Fibroblast of pulmonary artery (primary cell): ENCODE measurements around the gene CCL27.

Experiments used
- DNase-seq: peaks from one replicate; pipeline ENCODE4 v3.0.0-alpha.2; 2010; ENCODE audit warnings: low read depth
- H3K4me3 ChIP-seq: replicated peaks from 2 replicates; pipeline ENCODE4 v1.5.1; 2011; ENCODE audit warnings: low read depth, mild to moderate bottlenecking, control low read depth, low read length, moderate library complexity
- TF ChIP-seq, protein P1 (sequence below): IDR thresholded peaks from 2 replicates; pipeline ENCODE4 v1.5.1; 2011; ENCODE audit warnings: mild to moderate bottlenecking, control low read depth, low read length, inconsistent platforms; ENCODE audit errors: missing control alignments

Gene CCL27

DNA sequence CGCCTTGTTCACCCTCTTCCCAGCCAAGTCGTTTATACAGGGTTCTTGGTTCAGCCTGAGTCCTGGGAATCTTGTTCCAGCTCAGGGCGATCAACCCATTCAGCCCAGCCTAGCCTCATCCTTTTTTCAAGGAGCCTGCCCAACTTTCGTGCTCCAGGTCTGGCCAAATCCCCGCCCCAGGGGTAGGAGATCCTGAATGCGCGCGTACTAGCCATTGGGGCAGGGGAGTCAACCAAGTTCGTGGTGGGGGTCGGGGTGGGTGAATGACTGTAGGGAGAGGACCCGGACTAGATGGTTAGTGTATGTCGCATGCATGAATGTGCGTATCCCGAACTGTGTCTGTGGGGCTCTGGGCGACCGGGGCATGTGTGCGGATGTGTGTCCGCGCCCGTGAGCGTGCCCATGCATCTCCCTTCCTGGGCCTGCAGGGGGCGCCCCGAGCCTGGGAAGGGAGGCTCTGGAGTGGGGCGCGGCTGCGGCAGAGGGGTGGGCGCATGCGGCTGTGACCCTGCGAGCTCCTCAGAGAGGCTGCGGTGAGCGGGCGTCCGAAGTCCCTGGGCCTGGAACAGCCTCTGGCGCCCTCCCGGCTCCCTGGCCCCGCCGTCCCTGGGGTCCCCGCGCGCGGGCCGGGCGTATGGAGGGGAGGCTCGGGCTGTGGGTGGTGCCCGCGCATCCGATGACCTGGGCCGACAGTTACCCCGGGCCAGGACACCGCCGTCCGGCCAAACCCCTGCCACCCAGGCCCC is 38.7 kb upstream of the CCL27 start:
- TF ChIP-seq, protein P1, sequence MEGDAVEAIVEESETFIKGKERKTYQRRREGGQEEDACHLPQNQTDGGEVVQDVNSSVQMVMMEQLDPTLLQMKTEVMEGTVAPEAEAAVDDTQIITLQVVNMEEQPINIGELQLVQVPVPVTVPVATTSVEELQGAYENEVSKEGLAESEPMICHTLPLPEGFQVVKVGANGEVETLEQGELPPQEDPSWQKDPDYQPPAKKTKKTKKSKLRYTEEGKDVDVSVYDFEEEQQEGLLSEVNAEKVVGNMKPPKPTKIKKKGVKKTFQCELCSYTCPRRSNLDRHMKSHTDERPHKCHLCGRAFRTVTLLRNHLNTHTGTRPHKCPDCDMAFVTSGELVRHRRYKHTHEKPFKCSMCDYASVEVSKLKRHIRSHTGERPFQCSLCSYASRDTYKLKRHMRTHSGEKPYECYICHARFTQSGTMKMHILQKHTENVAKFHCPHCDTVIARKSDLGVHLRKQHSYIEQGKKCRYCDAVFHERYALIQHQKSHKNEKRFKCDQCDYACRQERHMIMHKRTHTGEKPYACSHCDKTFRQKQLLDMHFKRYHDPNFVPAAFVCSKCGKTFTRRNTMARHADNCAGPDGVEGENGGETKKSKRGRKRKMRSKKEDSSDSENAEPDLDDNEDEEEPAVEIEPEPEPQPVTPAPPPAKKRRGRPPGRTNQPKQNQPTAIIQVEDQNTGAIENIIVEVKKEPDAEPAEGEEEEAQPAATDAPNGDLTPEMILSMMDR, result peak; percentile 67
- peak; percentile 60 for DNase-seq
- peak overlapping the region; percentile 60 for H3K4me3 ChIP-seq

DNA sequence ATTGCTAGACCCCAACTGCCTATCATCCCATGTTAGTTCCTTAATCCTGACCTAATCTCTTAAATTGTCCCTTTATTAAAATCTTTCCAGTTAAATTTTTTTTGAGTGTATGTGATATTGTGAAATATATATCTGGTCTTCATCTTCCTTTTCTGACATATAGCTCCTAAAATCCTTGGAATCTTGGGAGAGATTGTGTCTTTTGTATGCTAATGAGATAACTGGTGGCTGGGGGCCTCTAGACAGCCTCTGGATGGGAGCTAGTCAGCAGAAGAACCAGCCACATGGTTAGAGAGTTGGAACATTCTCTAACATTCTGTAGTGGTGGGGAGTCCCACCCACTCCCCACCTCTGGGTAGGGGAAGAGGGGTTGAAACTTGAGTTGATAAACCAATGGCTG is 32.4 kb upstream of the CCL27 start:
- TF ChIP-seq, protein P1, result no peak
- DNase-seq, result peak; percentile 24
- no peak overlapping the region for H3K4me3 ChIP-seq

DNA sequence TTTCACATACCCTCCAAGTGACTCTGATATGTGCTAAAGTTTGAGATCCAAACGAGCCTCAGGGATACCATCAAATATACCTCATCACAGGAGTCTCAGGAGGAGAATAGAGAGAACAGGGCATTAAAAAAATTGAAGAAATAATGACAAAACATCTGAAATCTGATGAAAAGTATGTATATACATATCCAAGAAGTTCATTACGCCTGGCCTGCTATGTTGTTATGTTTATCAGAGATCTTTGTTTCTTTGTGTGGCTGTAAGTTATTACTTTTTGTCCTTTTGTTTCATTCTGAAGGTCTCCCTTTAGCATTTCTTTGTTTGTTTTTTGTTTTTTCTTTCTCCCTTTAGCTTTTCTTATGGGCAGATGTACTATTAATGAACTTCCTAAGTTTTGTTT is 31.1 kb upstream of the CCL27 start:
- TF ChIP-seq, protein P1, result no peak
- H3K4me3 ChIP-seq, result no peak overlapping the region
- DNase-seq, result no peak

DNA sequence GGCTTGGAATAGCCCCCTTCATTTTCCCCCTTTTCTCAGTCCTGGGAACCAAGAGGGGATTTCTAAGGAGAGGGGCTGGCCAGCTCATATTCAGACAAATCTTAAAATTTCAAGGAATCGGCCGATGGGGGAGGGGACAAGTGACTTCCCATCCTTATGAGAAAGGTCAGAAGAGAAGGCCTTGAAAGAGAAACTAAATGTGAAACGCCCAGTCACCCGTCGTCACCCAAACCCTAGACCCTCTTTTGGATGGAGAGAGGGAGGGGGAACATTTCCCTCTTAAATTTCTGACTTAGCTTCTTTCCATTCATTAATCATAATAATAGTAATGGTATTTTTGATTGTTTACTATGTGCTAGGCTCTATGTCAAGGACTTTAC is 29.5 kb upstream of the CCL27 start:
- no peak overlapping the region for H3K4me3 ChIP-seq
- TF ChIP-seq, protein P1, result no peak
- no peak for DNase-seq

DNA sequence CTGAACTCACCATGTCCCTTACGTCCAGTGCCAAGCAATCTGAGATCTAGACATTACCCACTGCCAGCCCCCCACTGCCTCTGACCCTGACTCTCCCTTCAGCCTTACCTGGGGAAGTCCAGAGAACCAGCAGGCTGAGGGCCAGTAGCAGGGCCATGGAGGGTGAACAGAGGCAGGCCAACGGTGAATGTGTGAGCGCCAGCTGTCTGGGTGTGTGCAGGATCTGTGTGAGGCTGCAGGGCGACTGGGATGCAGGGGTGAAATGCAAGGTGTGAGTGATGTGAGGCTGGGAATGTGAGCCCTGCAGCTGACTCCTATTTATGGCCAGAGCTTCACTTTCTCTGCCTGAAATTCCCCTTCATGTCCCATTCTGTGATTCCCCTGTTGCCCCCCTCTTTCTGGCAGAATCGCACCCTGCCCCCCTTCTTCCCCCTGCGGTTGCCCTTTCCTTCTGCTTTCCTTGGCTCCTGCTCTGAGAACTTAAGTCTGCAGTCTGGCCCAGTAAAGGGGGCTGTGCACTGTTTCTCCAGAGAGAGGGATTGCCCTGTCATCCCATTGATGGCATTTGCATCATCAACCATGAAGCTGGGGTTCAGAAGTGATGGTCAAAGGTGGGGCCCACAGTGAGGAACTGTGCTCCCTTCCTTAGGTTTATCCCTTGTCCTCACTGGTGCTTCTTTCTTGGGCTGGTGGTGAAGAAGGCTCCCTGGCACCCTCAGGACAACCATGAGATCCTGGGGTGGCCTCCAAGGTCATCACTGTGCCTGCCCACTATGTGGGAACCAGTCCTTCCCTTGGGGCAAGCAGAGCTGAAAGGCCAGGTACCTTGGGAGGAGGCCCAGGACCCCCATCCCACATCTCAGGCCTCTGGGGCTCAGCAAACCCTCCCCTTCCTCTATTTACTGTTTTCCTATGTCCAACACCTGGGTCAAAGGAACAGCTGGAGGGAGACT is 28.8 kb upstream of the CCL27 start, which contains the start of gene CCL19:
TSS of gene CCL19 (minus strand) at position 294 of the 953 bp plus-strand sequence. CDS start at position 157, 137 bp downstream.
- TF ChIP-seq, protein P1, result no peak
- DNase-seq, result no peak
- no peak within 1 kb of the TSS for H3K4me3 ChIP-seq

DNA sequence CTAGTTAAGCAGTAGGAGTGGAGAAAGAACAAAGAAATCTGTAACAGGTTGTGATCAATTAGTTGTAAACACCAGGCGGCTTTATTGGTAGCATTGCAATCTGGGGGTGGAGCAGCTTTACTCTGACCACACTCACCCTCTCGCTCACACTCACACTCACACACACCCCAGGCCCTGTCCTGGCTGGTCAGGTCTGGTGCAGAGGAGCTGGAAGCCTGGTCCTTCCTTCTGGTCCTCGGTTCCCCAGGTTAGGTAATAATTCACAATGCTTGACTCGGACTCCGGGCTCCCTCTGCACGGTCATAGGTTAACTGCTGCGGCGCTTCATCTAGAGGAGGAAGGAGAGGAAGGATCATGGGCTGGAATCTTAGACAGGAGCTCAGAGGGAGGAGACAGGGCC is 27.1 kb upstream of the CCL27 start:
- no peak for DNase-seq
- TF ChIP-seq, protein P1, result no peak
- H3K4me3 ChIP-seq, result no peak overlapping the region
